Prostate gland (tissue), 2 donors: ENCODE measurements around the gene SLC39A11.

Source experiments
- CTCF ChIP-seq, 4 experiments: fragments of 200-600 bp in 2 of 4; fragments of 450-650 bp in 2 of 4; sonication (generic) in 2 of 4; IDR thresholded peaks; 1 replicate in 3 of 4; 2 replicates in 1 of 4; pipeline ENCODE4 v1.5.1; 2016 to 2019; ENCODE audit warnings: antibody characterized with exemption in 4 of 4, mild to moderate bottlenecking in 2 of 4, moderate library complexity in 2 of 4
- POLR2A ChIP-seq: fragments of 450-650 bp; IDR thresholded peaks from one replicate; pipeline ENCODE4 v1.6.1; 2016; ENCODE audit warnings: antibody characterized with exemption, mild to moderate bottlenecking
- POLR2AphosphoS5 ChIP-seq: sonication (generic); formaldehyde crosslinking; IDR thresholded peaks from one replicate; pipeline ENCODE4 v1.6.1; 2017; ENCODE audit warnings: antibody characterized with exemption

GRCh38 chr17:72597354-72598087 lies 495.0 kb downstream of the SLC39A11 start:
- TF ChIP-seq CTCF (IDR thresholded peaks at IDR 0.05) (no peak), POLR2A (no peak), POLR2AphosphoS5 (no peak)
